HG02938 (cell line): ENCODE results near the gene NECAB3.
"Not testable (repeated sequence)": the region's sequence is repeated elsewhere in the genome, so short reads cannot be mapped to it uniquely, and the experiment has no call there.

Source experiments
- ATAC-seq: cut with Tn5 transposase; IDR thresholded peaks from one replicate; pipeline ENCODE4 v1.9.1; 2021; ENCODE audit warnings: mild to moderate bottlenecking, moderate library complexity; ENCODE audit not compliant: unreplicated experiment

Gene NECAB3

GRCh38 chr20:33698966-33699365 lies 24.7 kb upstream of the NECAB3 start:
- not testable (repeated sequence) for ATAC-seq

- ATAC-seq = no peak
These were observed 22.9 kb upstream of the NECAB3 start for GRCh38 chr20:33697129-33697528.

GRCh38 chr20:33696448-33696847 lies 22.2 kb upstream of the NECAB3 start:
- ATAC-seq = no peak

GRCh38 chr20:33694639-33695012 lies 20.4 kb upstream of the NECAB3 start:
- ATAC-seq = no peak

- ATAC-seq = no peak
These were observed 19.8 kb upstream of the NECAB3 start for GRCh38 chr20:33693741-33694638.

GRCh38 chr20:33693289-33693688 lies 19.1 kb upstream of the NECAB3 start:
- no peak for ATAC-seq

GRCh38 chr20:33689973-33690372 lies 15.7 kb upstream of the NECAB3 start:
- no peak for ATAC-seq

- no peak for ATAC-seq
These were observed 15.3 kb upstream of the NECAB3 start for GRCh38 chr20:33689493-33689892.

- no peak for ATAC-seq
These were observed 14.8 kb upstream of the NECAB3 start for GRCh38 chr20:33688938-33689424.

- no peak for ATAC-seq
These were observed 14.0 kb upstream of the NECAB3 start for GRCh38 chr20:33687993-33688937.

GRCh38 chr20:33687370-33687915 lies 13.2 kb upstream of the NECAB3 start:
- ATAC-seq = no peak

- no peak for ATAC-seq
These were observed 12.7 kb upstream of the NECAB3 start for GRCh38 chr20:33686984-33687366.

- ATAC-seq = peak; percentile 71
These were observed 12.1 kb upstream of the NECAB3 start, which contains the start of gene E2F1 for GRCh38 chr20:33686100-33686983. TSS of gene E2F1 (minus strand) at chr20:33686385. CDS start at chr20:33686264, 121 bp downstream.

- peak; percentile 37 for ATAC-seq
These were observed 11.3 kb upstream of the NECAB3 start for GRCh38 chr20:33685328-33686099.

GRCh38 chr20:33684533-33685327 lies 10.5 kb upstream of the NECAB3 start:
- ATAC-seq = no peak

GRCh38 chr20:33681728-33682353 lies 7.6 kb upstream of the NECAB3 start:
- ATAC-seq = no peak

GRCh38 chr20:33681288-33681687 lies 7.1 kb upstream of the NECAB3 start:
- ATAC-seq = no peak

GRCh38 chr20:33680686-33681085 lies 6.5 kb upstream of the NECAB3 start:
- no peak for ATAC-seq
